Mucosa of descending colon (tissue), 3 donors: ENCODE measurements around the gene DCAF8. TPM values are rescaled to one million over a fixed set of nuclear protein-coding genes. Genes with fewer than 3 reads are reported as not detected.

Experiments
- ATAC-seq: fragments of 200-7000 bp; cut with Tn5 transposase; one replicate; pipeline ENCODE4 v1.9.1; 2020; ENCODE audit warnings: mild to moderate bottlenecking, moderate library complexity
- DNase-seq, 3 donors: peaks; one replicate each; pipeline ENCODE4 v3.0.0-alpha.2; 2020
- H3K36me3 ChIP-seq: fragments of 200-600 bp; one replicate; pipeline ENCODE4 v1.8.0; 2021; ENCODE audit warnings: low read depth, mild to moderate bottlenecking
- H3K4me1 ChIP-seq: fragments of 200-600 bp; one replicate; pipeline ENCODE4 v1.8.0; 2021; ENCODE audit warnings: low read depth, mild to moderate bottlenecking
- H3K4me3 ChIP-seq: fragments of 200-600 bp; one replicate; pipeline ENCODE4 v1.8.0; 2021; ENCODE audit warnings: mild to moderate bottlenecking
- H3K9me3 ChIP-seq: fragments of 200-600 bp; one replicate; pipeline ENCODE4 v1.8.0; 2021; ENCODE audit warnings: mild to moderate bottlenecking
- CTCF ChIP-seq: fragments of 200-600 bp; IDR thresholded peaks from one replicate; pipeline ENCODE4 v1.8.0; 2022; ENCODE audit warnings: antibody characterized with exemption, mild to moderate bottlenecking
- intact Hi-C, 2 donors: fragments of 100-400 bp; cut with DNase I in 1 of 2; cut with micrococcal nuclease in 1 of 2; formaldehyde crosslinking; loops; one replicate each; pipeline versions ENCODE4 v1.11.0 to v1.11.1; 2022; cut with DNase I, micrococcal nuclease
- total RNA-seq, 3 donors: library from RNA; stranded (reverse); fragmentation: NEBNext Ultra II Directional in 2 of 3; extraction: Animal tissue kit (Norgen Biotek cat#: 25700) in 2 of 3; gene quantifications; one replicate each; pipeline versions ENCODE4 v1.2.1 to v1.2.4, GENCODE V29; 2021 to 2023
- donor health status: DM: no; HTN: no; CAD: no; lungs with moderate emphysema.
- donor health status: DM: no; HTN: no; CAD: no.
- donor health status: DM: no; HTN: yes; CAD: no.

The DCAF8 gene
- total RNA-seq, 3 donors from 2014 or later, result 96.7 to 146 (median 123) TPM

- ATAC-seq (no peak), DNase-seq (no peak)
- no peak for TF ChIP-seq CTCF
- no peak overlapping the region for H3K4me3 ChIP-seq
- H3K36me3 ChIP-seq, result no peaks in the 10 kb centered on the region
- H3K9me3 ChIP-seq, result no peaks in the 10 kb centered on the region
- intact Hi-C loops, result no loop called here
- H3K4me1 ChIP-seq, result no peaks in the 10 kb centered on the region
Measured at GRCh38 chr1:160171354-160171753, 91.0 kb downstream of the DCAF8 start.

DNA sequence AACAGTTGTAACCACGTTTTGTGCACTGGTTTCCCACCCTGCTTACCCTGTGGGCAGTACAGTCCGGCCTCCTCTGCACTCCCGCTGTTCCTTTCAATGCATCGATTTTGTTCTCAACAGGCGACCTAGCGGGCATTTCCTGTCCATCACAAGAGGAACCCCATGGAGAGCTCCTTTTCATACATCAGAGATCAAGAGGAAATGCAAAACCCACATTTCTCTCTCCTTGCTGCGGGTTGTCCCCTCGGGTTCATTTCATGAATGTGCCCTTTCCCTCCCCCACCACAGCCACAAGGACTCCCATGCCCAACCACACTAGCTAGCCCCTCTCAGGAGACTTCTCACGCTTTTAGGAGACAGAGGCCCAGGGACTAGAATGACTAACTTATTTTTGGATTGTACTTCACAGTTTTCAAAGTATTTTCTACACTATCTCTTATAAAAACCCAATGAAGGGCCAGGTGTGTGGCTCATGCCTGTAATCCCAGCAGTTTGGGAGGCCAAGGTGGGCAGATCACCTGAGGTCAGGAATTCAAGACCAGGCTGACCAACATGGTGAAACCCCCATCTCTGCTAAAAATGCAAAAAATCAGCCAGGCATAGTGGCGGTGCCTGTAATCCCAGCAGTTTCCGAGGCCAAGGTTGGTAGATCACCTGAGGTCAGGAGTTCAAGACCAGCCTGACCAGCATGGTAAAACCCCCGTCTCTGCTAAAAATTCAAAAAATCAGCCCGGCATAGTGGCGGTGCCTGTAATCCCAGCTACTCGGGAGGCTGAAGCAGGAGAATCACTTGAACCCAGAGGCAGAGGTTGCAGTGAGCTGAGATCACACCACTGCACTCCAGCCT, 92.6 kb downstream of the DCAF8 start:
- H3K36me3 ChIP-seq, result no peaks in the 10 kb centered on the region
- intact Hi-C loops, result no loop called here
- TF ChIP-seq CTCF, result no peak
- no peaks in the 10 kb centered on the region for H3K9me3 ChIP-seq
- ATAC-seq (no peak), DNase-seq (no peak)
- no peaks in the 10 kb centered on the region for H3K4me1 ChIP-seq
- H3K4me3 ChIP-seq, result no peak overlapping the region

DNA sequence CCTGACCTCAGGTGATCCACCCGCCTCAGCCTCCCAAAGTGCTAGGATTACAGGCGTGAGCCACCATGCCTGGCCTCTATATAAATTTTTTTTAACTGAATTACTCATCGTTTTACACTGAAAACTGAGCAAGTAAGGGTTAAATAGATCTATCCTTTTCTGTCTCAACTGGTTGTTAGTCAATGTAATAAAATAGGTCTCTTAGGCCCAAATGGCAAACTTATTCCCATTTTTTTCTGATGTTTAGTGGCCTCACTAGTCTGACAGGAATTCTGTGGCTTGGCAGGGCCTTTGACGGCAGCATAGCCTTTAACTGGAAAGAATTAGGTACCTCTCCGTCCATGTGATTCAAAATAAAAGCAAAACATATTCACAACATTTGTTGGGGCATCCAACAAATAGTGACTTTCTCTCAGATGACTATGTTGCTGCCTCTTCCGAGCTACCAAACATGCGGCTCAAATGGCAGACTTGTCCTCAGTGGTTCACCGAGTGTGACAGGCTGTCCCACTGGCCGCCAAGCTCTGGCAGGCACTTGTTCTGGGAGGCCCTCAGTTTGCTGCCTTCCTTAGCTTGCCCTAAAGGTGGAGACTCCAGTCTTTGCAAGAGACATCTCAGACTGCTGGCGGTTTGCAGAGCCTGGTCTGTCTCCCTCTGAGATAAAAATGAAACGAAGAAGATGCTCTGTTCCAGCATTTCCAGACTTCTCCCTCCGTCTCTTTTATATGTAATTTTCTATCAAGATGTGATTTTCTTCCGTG, 93.6 kb downstream of the DCAF8 start:
- Histone ChIP-seq H3K36me3 (no peaks in the 10 kb centered on the region), H3K4me1 (no peaks in the 10 kb centered on the region), H3K4me3 (no peak overlapping the region), H3K9me3 (no peaks in the 10 kb centered on the region)
- intact Hi-C loops, result no loop called here
- DNase-seq (no peak), ATAC-seq (no peak)
- TF ChIP-seq CTCF, result no peak

- no peaks in the 10 kb centered on the region for H3K9me3 ChIP-seq
- no peak for DNase-seq
- intact Hi-C loops, result no loop called here
Measured at GRCh38 chr1:160168016-160168415, 94.3 kb downstream of the DCAF8 start.

GRCh38 chr1:160167580-160167979, 94.8 kb downstream of the DCAF8 start:
- intact Hi-C loops, result no loop called here
- no peaks in the 10 kb centered on the region for H3K36me3 ChIP-seq
- no peaks in the 10 kb centered on the region for H3K4me1 ChIP-seq
- no peak overlapping the region for H3K4me3 ChIP-seq
- ATAC-seq (no peak), DNase-seq (no peak)
- no peaks in the 10 kb centered on the region for H3K9me3 ChIP-seq
- no peak for TF ChIP-seq CTCF

More at GRCh38 chr1:160168016-160168415, 94.3 kb downstream of the DCAF8 start:
- H3K4me3 ChIP-seq, result no peak overlapping the region
- no peaks in the 10 kb centered on the region for H3K36me3 ChIP-seq
- TF ChIP-seq CTCF, result no peak
- no peaks in the 10 kb centered on the region for H3K4me1 ChIP-seq
- ATAC-seq, result no peak
